Measurements from ENCODE around the gene ARRB2. TPM values are rescaled to one million over a fixed set of nuclear protein-coding genes. Genes with fewer than 3 reads are reported as not detected.

ARRB2 gene
- polyA plus RNA-seq, 1 donor (not counting 4 experiments of a cell fraction or from before 2014, with no cell fraction given), result 11.5 TPM

DNA sequence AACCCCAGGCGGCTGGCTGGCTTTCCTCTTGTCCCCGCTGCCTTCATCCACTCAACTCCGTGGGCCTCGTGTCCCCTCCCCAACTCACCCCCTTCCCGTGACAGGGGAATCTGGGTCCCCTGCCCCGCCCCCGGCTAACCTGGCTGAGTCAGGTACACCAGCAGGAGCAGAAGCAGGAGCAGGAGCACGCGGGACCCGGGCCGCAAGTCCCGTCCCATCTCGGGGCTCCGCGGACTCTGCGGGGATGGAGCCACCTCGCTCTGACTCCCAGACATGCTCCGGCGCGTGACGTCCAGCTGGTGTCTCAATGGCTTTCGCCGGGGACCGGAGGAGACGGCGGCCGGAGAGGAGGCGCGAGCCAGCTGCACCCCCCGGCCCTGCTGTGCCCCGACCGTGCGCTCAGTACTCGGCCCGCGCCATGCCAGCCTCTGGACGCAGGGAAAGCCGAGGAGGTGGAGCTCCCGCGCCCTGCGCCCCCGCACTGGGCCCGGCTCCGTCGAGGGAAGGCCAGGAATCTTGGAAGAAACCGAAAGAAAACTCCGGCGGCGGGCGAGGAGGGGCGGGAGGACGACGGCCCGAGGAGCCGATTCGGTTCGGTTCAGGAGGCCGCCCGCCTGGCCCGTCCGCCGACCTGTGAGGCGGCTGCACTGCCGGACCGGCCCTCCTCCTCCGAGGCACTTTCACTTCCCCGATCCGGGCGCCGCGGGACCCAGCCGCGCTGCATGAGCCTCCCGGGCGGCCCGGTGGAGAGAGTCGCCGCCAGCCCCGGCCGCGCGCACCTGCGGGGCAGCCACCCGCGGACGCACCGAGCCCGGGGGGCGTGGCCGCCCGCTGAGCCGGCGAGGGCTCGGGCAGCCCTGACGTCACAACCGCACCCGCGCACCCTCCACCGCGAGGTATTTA, 28.9 kb downstream of the ARRB2 start, which contains the start of the genes CXCL16 and ZMYND15:
CXCL16 (minus strand) TSS at position 807 of the 903 bp plus-strand sequence; CDS start at position 218, 589 bp downstream.
ZMYND15 (plus strand) TSS at position 712 of the 903 bp plus-strand sequence. CDS start 716 bp downstream, outside the sequence.
- Histone ChIP-seq H3K9ac (ENCODE audit: control insufficient read depth, extremely low read depth, insufficient read depth, low read length) (peak within 1 kb of the TSS; percentile 76), H3K27ac (ENCODE audit: control insufficient read depth, insufficient read depth, low read length) (peak within 1 kb of the TSS; percentile 63)
- no peak for DNase-seq (ENCODE audit: low read depth, low spot score)

DNA sequence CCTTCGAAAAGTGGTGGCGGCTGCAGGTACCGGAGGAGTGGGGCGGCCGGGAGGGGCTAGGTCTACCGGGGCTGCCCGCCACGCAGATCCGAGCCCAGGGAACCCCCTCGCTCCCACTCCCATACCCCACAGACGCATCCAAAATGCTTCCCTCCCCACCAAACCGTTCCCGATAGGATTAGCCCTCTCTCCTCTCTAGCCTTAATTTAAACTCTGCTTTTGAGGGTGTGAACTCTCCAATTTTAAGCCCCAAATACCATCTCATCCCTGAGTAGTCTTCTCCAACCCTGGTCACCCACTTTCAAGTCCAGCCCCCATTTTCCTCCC, 29.6 kb downstream of the ARRB2 start:
- no peaks in the 10 kb centered on the region for H3K36me3 ChIP-seq (ENCODE audit: control insufficient read depth in 2 of 2, extremely low read depth in 1 of 2, insufficient read depth in 2 of 2, low read length in 2 of 2)
- H3K79me2 ChIP-seq (ENCODE audit: control insufficient read depth, insufficient read depth, low read length), result no peaks in the 10 kb centered on the region
- DNase-seq (ENCODE audit: low read depth, low spot score) (no peak), FAIRE-seq (no peak)
- H3K4me1 ChIP-seq (ENCODE audit: control insufficient read depth, extremely low read depth, insufficient read depth, low read length), result peaks cover 14% of the 10 kb centered on the region
- peaks cover 17% of the 10 kb centered on the region for H3K27me3 ChIP-seq (ENCODE audit: control insufficient read depth, extremely low read depth, insufficient read depth, low read length)
- no peaks in the 10 kb centered on the region for H4K20me1 ChIP-seq (ENCODE audit: control insufficient read depth, extremely low read depth, insufficient read depth, low read length)
- H3K9ac ChIP-seq (ENCODE audit: control insufficient read depth, extremely low read depth, insufficient read depth, low read length), result peak overlapping the region; percentile 76
- peak overlapping the region; percentile 27 for H2AFZ ChIP-seq (ENCODE audit: control insufficient read depth, low read length)
- peak overlapping the region; percentile 61 to 76 (median 74) for H3K4me3 ChIP-seq (ENCODE audit: control insufficient read depth in 2 of 3, extremely low read depth in 1 of 3, insufficient read depth in 2 of 3, low read depth in 1 of 3, low read length in 3 of 3)
- dilution Hi-C loops (cut with MboI; ENCODE audit: extremely low pct_ligation_motif_present, low sequenced_read_pairs), result no loop called here
- no peak for TF ChIP-seq EZH2 (IDR thresholded peaks at IDR 0.05; ENCODE audit: low read length)
- TF ChIP-seq CTCF (optimal IDR thresholded peaks at IDR 0.05 in 1 of 3, IDR thresholded peaks at IDR 0.05 in 1 of 3, conservative IDR thresholded peaks at IDR 0.05 in 1 of 3; ENCODE audit: extremely low read depth in 1 of 3, insufficient read depth in 2 of 3, low read length in 3 of 3), result no peak
- no peaks in the 10 kb centered on the region for H3K9me3 ChIP-seq (ENCODE audit: control insufficient read depth, low read depth, low read length)
- peaks cover 2% of the 10 kb centered on the region for H3K9me1 ChIP-seq (ENCODE audit: control insufficient read depth, extremely low read depth, insufficient read depth, low read length)
- no peak overlapping the region for H3K27ac ChIP-seq (ENCODE audit: control insufficient read depth, insufficient read depth, low read length)
- peak overlapping the region; percentile 96 for H3K4me2 ChIP-seq (ENCODE audit: control insufficient read depth, extremely low read depth, insufficient read depth, low read depth, low read length)

More for the DNA sequence above, 28.9 kb downstream of the ARRB2 start, which contains the start of the genes CXCL16 and ZMYND15:
- peaks cover 14% of the 10 kb centered on the region for H3K4me1 ChIP-seq (ENCODE audit: control insufficient read depth, extremely low read depth, insufficient read depth, low read length)
- H3K9me1 ChIP-seq (ENCODE audit: control insufficient read depth, extremely low read depth, insufficient read depth, low read length), result peaks cover 2% of the 10 kb centered on the region
- dilution Hi-C loops (cut with MboI; ENCODE audit: extremely low pct_ligation_motif_present, low sequenced_read_pairs), result no loop called here
- peak within 1 kb of the TSS; percentile 90 for H2AFZ ChIP-seq (ENCODE audit: control insufficient read depth, low read length)
- no peaks in the 10 kb centered on the region for H3K9me3 ChIP-seq (ENCODE audit: control insufficient read depth, low read depth, low read length)
- no peaks in the 10 kb centered on the region for H3K79me2 ChIP-seq (ENCODE audit: control insufficient read depth, insufficient read depth, low read length)
- no peaks in the 10 kb centered on the region for H4K20me1 ChIP-seq (ENCODE audit: control insufficient read depth, extremely low read depth, insufficient read depth, low read length)
- peak within 1 kb of the TSS; percentile 96 for H3K4me2 ChIP-seq (ENCODE audit: control insufficient read depth, extremely low read depth, insufficient read depth, low read depth, low read length)
- peaks cover 0 to 2% of the 10 kb centered on the region in 2 experiments for H3K36me3 ChIP-seq (ENCODE audit: control insufficient read depth in 2 of 2, extremely low read depth in 1 of 2, insufficient read depth in 2 of 2, low read length in 2 of 2)
- no peak for TF ChIP-seq CTCF (optimal IDR thresholded peaks at IDR 0.05 in 1 of 3, IDR thresholded peaks at IDR 0.05 in 1 of 3, conservative IDR thresholded peaks at IDR 0.05 in 1 of 3; ENCODE audit: extremely low read depth in 1 of 3, insufficient read depth in 2 of 3, low read length in 3 of 3)
- no peak for TF ChIP-seq EZH2 (IDR thresholded peaks at IDR 0.05; ENCODE audit: low read length)
- H3K27me3 ChIP-seq (ENCODE audit: control insufficient read depth, extremely low read depth, insufficient read depth, low read length), result peaks cover 16% of the 10 kb centered on the region
- no peak for FAIRE-seq
- H3K4me3 ChIP-seq (ENCODE audit: control insufficient read depth in 2 of 3, extremely low read depth in 1 of 3, insufficient read depth in 2 of 3, low read depth in 1 of 3, low read length in 3 of 3), result peak within 1 kb of the TSS; percentile 61 to 76 (median 74)
